Astrocyte (in vitro differentiated cells and primary cell): ENCODE results near the gene EFNA2. TPM values are rescaled to one million over a fixed set of nuclear protein-coding genes. Genes with fewer than 3 reads are reported as not detected.
A peak's percentile ranks its signal among the peaks of the same experiment; 100 is the strongest.

Source experiments
- DNase-seq: peaks from one replicate; pipeline ENCODE4 v3.0.0-alpha.2; 2010; ENCODE audit warnings: low read depth
- FAIRE-seq: peaks from 2 replicates; lab custom pipeline; 2011; peaks lifted over from hg19 to GRCh38; lab: Jason Lieb, UNC
- H2AFZ ChIP-seq: 2 replicates; pipeline ENCODE4 v1.6.0; 2012; ENCODE audit warnings: low read depth, low read length, inconsistent platforms
- H3K27ac ChIP-seq: 2 replicates; pipeline ENCODE4 v1.5.1; 2011; ENCODE audit warnings: low read depth, low read length, inconsistent platforms
- H3K27me3 ChIP-seq: 2 replicates; pipeline ENCODE4 v1.6.0; 2011; ENCODE audit warnings: low read length, inconsistent platforms; ENCODE audit not compliant: insufficient read depth
- H3K36me3 ChIP-seq: 2 replicates; pipeline ENCODE4 v1.5.1; 2011; ENCODE audit warnings: low read length, inconsistent platforms; ENCODE audit not compliant: insufficient read depth
- H3K4me1 ChIP-seq: 2 replicates; pipeline ENCODE4 v1.5.1; 2011; ENCODE audit warnings: low read length, inconsistent platforms; ENCODE audit not compliant: insufficient read depth
- H3K4me2 ChIP-seq: 2 replicates; pipeline ENCODE4 v1.6.0; 2012; ENCODE audit warnings: low read length, inconsistent platforms
- H3K4me3 ChIP-seq: 2 replicates; pipeline ENCODE4 v1.5.1; 2011; ENCODE audit warnings: low read depth, mild to moderate bottlenecking, low read length, inconsistent platforms; ENCODE audit not compliant: insufficient read depth
- H3K79me2 ChIP-seq: 2 replicates; pipeline ENCODE4 v1.6.0; 2012; ENCODE audit warnings: mild to moderate bottlenecking, low read length, inconsistent platforms; ENCODE audit not compliant: insufficient read depth
- H3K9ac ChIP-seq: 2 replicates; pipeline ENCODE4 v1.6.0; 2012; ENCODE audit warnings: mild to moderate bottlenecking, low read length, inconsistent platforms
- H3K9me3 ChIP-seq: 2 replicates; pipeline ENCODE4 v1.5.1; 2012; ENCODE audit warnings: low read depth, mild to moderate bottlenecking, low read length, inconsistent platforms; ENCODE audit not compliant: insufficient read depth
- H4K20me1 ChIP-seq: 2 replicates; pipeline ENCODE4 v1.6.0; 2012; ENCODE audit warnings: low read length, inconsistent platforms; ENCODE audit not compliant: insufficient read depth
- H3K27ac Mint-ChIP-seq: one replicate; pipeline ENCODE4 v1.8.0; 2021; ENCODE audit warnings: mild to moderate bottlenecking, mixed read lengths; ENCODE audit not compliant: unreplicated experiment
- H3K27me3 Mint-ChIP-seq: one replicate; pipeline ENCODE4 v1.8.0; 2021; ENCODE audit warnings: low read depth, mixed read lengths; ENCODE audit not compliant: unreplicated experiment
- H3K36me3 Mint-ChIP-seq: one replicate; pipeline ENCODE4 v1.8.0; 2021; ENCODE audit warnings: low read depth, mixed read lengths; ENCODE audit not compliant: unreplicated experiment
- H3K4me1 Mint-ChIP-seq: one replicate; pipeline ENCODE4 v1.8.0; 2021; ENCODE audit warnings: low read depth, mixed read lengths; ENCODE audit not compliant: unreplicated experiment
- H3K4me3 Mint-ChIP-seq: one replicate; pipeline ENCODE4 v1.8.0; 2021; ENCODE audit warnings: mild to moderate bottlenecking, moderate library complexity, mixed read lengths; ENCODE audit not compliant: unreplicated experiment
- H3K9me3 Mint-ChIP-seq: one replicate; pipeline ENCODE4 v1.8.0; 2021; ENCODE audit warnings: mild to moderate bottlenecking, mixed read lengths; ENCODE audit not compliant: unreplicated experiment
- CTCF ChIP-seq: IDR thresholded peaks from 2 replicates; pipeline ENCODE4 v1.5.1; 2011; ENCODE audit warnings: low read depth, mild to moderate bottlenecking, inconsistent platforms, low read length, moderate library complexity; ENCODE audit not compliant: insufficient read depth
- EZH2 ChIP-seq: IDR thresholded peaks from 2 replicates; pipeline ENCODE4 v1.6.1; 2012; ENCODE audit warnings: mild to moderate bottlenecking, low read length, inconsistent platforms; ENCODE audit not compliant: insufficient read depth
- total RNA-seq: library from RNA; stranded (reverse); gene quantifications from 2 replicates; pipeline ENCODE4 v1.2.1, GENCODE V29; 2021

The EFNA2 gene
- total RNA-seq, 1 donor from 2014 or later, result 8.4 TPM

- H3K27ac ChIP-seq, result peak overlapping the region; percentile 89
- no peaks in the 10 kb centered on the region for H3K27me3 ChIP-seq
- H2AFZ ChIP-seq, result no peak overlapping the region
- H3K4me3 ChIP-seq, result no peak overlapping the region
- no peak for FAIRE-seq
- peaks cover 54% of the 10 kb centered on the region for H3K4me1 ChIP-seq
- H4K20me1 ChIP-seq, result peaks cover 78% of the 10 kb centered on the region
- peak overlapping the region; percentile 100 for H3K4me2 ChIP-seq
- TF ChIP-seq EZH2 (no peak), CTCF (no peak)
- Mint-ChIP-seq H3K36me3 (peaks cover 6% of the 10 kb centered on the region), H3K4me3 (peak overlapping the region; percentile 62), H3K4me1 (peaks cover 15% of the 10 kb centered on the region), H3K9me3 (no peaks in the 10 kb centered on the region), H3K27me3 (no peaks in the 10 kb centered on the region), H3K27ac (peak overlapping the region; percentile 69)
- H3K36me3 ChIP-seq, result peaks cover 24% of the 10 kb centered on the region
- H3K79me2 ChIP-seq, result peaks cover 75% of the 10 kb centered on the region
- peak overlapping the region; percentile 39 for H3K9ac ChIP-seq
- H3K9me3 ChIP-seq, result no peaks in the 10 kb centered on the region
- DNase-seq, result no peak
Observed at GRCh38 chr19:1254530-1255185, 31.0 kb upstream of the EFNA2 start.

GRCh38 chr19:1255186-1256161 is 30.2 kb upstream of the EFNA2 start:
- Histone ChIP-seq H4K20me1 (peaks cover 82% of the 10 kb centered on the region), H3K36me3 (peaks cover 24% of the 10 kb centered on the region), H3K4me1 (peaks cover 61% of the 10 kb centered on the region), H3K79me2 (peaks cover 67% of the 10 kb centered on the region), H3K9ac (peak overlapping the region; percentile 39), H3K27ac (peak overlapping the region; percentile 89), H3K9me3 (no peaks in the 10 kb centered on the region), H3K27me3 (no peaks in the 10 kb centered on the region), H3K4me2 (peak overlapping the region; percentile 100), H3K4me3 (no peak overlapping the region), H2AFZ (no peak overlapping the region)
- Mint-ChIP-seq H3K36me3 (peaks cover 6% of the 10 kb centered on the region), H3K4me1 (peaks cover 16% of the 10 kb centered on the region), H3K27ac (peak overlapping the region; percentile 69), H3K27me3 (no peaks in the 10 kb centered on the region), H3K9me3 (no peaks in the 10 kb centered on the region), H3K4me3 (no peak overlapping the region)
- DNase-seq (no peak), FAIRE-seq (no peak)
- TF ChIP-seq CTCF (no peak), EZH2 (no peak)
